NCI-H82 treated with DMSO at 0.1 percent for 48 hours (cell line): ENCODE measurements around the gene CFAP58.

Source experiments
- DNase-seq: peaks from one replicate; lab custom pipeline; 2025; ENCODE audit not compliant: unreplicated experiment; lab: John Stamatoyannopoulos, UW

CFAP58 gene

GRCh38 chr10:104334965-104335650 is 18.5 kb upstream of the CFAP58 start:
- no peak for DNase-seq

DNA sequence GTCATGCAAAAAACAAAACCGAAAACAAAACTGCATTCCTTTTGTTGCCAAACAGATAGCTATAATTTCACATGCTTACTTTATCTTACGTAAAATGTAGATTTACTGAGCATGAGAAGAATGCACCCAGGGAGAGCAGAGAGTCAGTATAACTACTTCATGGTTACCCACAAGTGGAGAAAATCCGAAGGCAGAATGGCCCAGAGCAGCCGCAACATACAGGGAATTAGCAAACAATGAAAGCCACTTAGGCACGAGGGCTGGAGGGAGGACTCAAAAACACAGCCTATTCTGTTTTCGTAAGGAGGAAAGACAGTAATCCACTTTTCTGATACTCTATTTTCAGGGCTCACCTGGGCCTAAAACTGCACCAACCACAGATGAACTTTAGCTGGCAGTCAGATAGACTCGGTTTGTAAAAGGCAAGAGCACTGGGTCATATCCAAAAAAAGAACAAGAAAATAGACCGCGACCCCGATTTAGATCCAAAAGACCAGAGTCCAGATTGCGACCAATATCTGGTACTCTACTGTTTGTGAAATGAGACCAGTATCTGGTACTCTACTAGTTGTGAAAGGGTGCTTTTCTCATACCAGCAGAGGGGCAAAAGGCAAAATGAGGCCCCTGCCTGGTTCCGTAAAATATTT is 16.7 kb upstream of the CFAP58 start:
- DNase-seq: no peak

DNA sequence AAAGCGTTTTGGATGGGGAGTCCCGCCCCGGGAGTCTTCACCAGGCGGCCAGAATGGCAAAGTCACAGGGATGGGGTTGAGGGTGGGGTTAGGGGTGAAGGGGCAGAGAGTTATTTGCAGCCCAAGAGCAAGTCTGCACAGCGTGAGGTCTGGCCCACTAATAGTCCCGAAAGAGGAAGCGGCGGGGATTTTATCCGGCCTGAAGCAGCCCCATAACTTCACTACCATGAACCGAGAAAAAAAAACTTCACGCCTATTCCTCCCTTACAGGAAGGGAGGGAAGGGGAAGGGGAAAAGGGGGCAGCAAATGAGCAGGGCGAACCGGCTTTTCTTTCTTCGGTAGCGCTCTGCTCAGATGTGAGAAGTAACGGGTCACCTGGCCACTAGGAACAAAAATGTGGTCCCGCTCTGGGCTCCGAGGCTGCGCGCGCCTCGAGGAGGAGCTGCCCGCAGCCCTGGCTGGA is 16.1 kb upstream of the CFAP58 start:
- DNase-seq: no peak

DNA sequence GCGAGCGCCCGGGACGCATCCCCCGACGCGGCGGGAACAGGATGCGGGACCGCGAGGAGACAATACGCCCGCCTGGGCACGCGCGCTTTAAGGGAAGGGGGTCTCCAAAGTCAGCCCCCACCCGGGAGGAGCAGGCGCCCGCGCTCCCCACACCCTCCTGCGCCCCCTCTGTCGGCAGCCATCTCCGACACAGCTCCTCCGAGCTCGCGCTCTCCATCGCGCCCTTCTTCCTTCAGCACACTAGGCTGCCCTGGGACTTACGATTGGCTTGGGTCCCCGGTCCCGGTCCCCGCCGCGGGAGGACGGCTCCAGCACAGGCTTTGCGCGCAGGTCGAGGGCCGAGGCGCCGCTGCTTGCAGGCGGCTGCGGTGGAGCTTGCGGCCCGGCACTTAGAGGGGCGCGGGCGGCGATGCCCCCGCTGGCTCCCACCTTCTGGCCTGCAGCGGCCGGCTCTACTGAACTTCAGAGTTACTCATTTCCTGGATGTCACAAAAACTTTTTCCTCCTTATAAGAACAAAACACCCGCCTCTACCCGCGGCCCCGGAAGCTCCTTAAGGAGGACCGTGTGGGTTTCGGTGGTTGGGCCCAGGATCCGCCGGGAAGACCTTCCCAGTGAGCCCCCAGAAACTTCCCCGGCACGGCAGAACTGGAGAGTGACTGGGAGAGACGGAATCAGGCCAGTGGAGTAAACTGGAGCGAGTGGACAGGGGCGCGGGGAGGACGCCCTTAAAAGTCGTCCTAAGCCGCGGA is 15.5 kb upstream of the CFAP58 start, which contains the start of gene ITPRIP:
ITPRIP (minus strand) TSS at position 481 of the 751 bp plus-strand sequence. CDS start 22,414 bp downstream, outside the sequence.
- no peak for DNase-seq

DNA sequence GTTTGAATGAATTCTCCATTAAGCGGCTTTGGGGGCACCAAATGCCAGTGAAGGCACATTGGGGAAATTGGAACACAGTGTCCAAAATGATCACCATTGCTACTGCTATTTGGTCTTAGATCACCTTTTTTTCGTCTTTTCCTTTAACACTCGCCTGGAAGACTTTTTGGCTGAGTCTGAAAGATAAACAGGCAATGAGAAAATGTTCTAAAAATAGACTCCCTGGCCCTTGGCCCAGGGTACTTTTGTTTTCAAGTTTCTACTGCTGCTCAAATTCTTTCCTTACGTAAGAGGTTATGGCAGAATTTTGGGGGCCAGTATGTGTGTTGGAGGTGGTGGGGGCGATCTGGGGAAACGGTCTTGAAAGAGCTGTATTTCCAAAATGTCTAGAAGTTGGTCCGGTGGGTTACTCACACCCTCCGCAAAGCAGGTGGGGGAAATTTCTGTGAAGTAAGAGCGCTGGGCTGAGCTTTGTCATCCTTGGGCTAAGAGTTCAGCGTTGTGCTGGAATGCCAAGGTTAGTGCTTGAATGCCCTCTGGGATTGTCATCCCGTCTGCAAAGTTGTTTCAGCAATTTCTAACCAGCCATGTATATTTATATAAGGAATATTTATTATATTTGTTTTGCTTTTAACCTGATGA is 14.0 kb upstream of the CFAP58 start:
- DNase-seq: no peak

GRCh38 chr10:104340111-104340526 is 13.5 kb upstream of the CFAP58 start:
- DNase-seq: no peak

DNA sequence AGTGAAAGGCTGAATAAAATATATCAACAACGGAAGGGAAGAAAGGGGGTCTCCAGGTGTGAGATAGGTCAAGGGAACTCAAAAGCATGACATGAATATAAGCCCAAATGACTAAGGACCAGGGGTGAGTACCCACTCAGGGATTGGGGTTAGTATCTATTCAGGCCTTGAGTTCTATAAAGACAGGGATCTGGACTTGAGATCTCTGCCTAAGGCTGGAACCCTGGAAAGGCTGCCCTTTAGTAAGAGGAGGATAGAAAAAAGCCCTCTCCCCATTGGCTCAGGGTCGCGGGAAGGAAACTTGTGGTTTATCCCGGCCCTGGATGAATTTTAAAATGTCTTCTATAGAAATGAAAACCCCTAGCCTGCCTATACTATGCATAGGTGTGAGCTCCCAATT is 13.0 kb upstream of the CFAP58 start:
- no peak for DNase-seq

DNA sequence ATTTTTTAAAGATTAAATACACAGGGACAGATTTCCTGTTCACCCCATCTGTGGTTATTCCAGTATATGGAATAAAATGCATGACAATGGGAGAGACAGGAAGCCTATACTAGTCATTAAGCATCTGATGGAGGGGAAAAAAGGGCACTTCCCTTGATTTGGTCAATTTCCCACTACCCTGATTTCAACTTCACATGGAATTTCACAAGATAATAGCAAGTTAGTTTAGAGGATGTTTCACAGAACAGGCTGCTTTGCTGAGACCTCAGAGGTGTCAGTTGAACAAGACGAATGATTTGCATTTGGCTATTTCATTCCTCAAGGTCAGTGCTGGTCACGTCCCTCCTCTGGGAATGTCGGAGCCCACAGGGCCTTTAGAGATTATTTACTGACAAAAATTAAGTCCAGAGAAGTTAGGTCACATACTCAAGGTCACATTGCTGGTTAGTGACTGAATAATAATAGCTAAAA is 10.7 kb upstream of the CFAP58 start:
- no peak for DNase-seq

- no peak for DNase-seq
These were observed 9.4 kb upstream of the CFAP58 start for GRCh38 chr10:104344219-104344618.

- no peak for DNase-seq
These were observed 8.1 kb upstream of the CFAP58 start for GRCh38 chr10:104345515-104345914.

GRCh38 chr10:104345941-104346340 is 7.7 kb upstream of the CFAP58 start:
- DNase-seq: no peak

- DNase-seq: no peak
These were observed 6.2 kb upstream of the CFAP58 start for GRCh38 chr10:104347295-104348045.

DNA sequence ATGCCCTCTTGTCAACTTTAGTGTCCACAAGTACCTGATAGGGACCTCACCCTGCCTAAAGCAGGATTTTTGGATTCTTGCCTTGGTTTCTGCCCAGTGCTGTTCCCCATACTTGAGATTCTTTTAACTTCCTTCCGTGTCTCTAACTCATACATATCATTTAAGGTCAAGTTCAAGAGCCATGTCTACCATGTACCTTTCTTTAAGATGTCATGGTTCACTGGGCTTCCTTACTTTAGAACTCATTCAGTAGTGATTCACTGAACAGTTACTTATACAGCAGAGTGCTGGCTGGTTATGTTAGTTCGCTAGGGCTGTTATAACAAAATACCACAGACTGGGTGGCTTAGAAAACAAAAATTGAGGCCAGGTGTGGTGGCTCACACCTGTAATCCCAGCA is 5.0 kb upstream of the CFAP58 start:
- no peak for DNase-seq

GRCh38 chr10:104349623-104350126 is 4.0 kb upstream of the CFAP58 start:
- no peak for DNase-seq

- peak; percentile 44 for DNase-seq
These were observed 3.5 kb upstream of the CFAP58 start for GRCh38 chr10:104350127-104350635.

DNA sequence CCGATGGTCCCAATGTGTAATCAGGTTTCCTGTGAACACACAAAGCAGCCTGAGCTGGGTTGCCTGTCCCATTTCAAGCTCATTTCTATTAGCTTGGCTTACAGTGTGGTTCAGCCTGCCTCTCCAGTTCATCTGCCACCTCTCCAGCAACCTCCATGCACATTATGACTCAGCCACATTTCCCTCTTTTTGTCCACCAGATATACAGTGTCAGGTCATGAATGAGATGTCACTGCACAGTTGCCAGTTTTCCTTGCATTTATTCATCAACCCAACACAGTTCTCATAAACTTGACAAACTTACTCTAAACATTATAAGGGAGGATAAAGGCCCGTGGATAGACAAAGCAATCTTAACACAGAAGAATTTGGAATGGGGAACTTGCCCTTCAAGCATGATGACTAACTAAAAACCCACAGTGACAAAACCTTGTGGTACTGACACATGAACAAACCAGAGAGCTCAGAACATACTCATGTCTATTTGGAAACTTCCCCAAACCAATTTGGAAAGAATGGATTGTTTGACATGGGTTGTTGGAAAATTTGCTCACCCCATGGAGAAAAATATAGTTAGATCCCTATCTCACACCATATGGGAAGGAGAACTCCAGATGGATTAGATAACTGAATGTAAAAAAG is 2.5 kb upstream of the CFAP58 start:
- DNase-seq: no peak

DNA sequence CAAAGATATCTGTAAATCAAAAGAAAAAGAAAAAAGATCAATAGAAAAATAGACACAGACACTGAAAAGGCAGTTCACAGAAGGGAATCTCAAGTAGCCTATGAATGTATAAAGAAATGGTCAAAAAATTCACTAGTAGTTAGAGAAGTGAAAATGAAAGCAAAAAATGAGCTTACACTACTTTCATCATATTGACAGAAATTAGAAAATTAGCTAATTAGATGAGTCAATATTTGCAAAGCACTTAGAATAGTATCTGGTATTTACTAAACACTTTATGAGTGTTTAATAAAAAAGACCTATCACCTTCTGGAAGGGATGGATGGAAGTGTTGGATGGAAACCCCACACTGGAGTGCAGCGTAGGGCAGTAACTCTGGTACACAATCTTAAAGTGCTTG is 1.7 kb upstream of the CFAP58 start:
- no peak for DNase-seq

- DNase-seq: no peak
These were observed 6.2 kb downstream of the CFAP58 start for GRCh38 chr10:104359811-104360210.

DNA sequence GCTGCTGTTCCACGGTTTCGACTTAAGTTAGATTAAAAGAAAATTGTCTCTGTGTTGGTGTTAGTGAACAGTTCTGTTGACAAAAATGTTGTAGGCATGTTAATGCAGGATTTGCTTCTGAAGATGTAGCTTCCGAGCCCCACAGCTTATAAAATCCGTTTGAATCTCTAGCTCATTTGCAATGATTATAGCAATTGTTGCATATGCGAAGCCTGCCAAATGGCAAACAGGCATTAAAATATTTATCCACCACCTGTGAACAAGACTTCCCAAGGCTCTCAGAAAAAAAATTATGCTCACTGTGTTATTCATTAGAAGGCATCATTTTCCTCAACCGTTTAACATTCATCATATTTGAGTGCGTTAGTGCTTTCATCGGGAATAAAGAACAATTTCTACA is 14.3 kb downstream of the CFAP58 start:
- DNase-seq: no peak

DNA sequence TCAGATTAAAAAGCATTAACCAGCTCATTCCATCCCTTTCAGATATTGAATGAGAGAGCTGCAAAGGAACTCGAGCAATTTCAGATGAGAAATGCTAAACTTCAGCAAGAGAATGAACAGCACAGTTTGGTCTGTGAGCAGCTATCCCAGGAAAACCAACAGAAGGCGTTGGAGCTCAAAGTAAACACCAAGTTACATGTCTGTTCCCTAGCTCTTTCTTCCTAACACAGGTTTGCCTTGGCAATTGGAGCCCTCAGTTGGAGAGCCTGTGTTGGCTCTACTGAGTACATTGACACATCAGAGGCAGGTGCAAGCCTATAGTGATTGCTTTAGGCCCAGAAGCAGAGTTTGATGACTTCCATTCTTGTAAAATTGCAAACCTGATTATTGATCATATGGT is 14.7 kb downstream of the CFAP58 start:
- no peak for DNase-seq
